GM23338 (cell line): ENCODE measurements around the gene NUMBL. TPM values are rescaled to one million over a fixed set of nuclear protein-coding genes. Genes with fewer than 3 reads are reported as not detected.

Experiments
- ATAC-seq: fragments of 200-7000 bp; cut with Tn5 transposase; 3 replicates; pipeline ENCODE4 v1.9.1; 2020
- DNase-seq: peaks from one replicate; pipeline ENCODE4 v3.0.0-alpha.2; 2015; ENCODE audit warnings: low spot score
- H2AFZ ChIP-seq: fragments of 200-600 bp; sonication (generic); 2 replicates; pipeline ENCODE4 v1.8.0; 2016; ENCODE audit warnings: antibody characterized with exemption, mild to moderate bottlenecking, moderate library complexity
- H3F3A ChIP-seq: fragments of 200-600 bp; sonication (generic); replicated peaks from 2 replicates; pipeline ENCODE4 v1.8.0; 2017; ENCODE audit warnings: antibody characterized with exemption, mixed run types, low read depth
- H3K27ac ChIP-seq: fragments of 200-600 bp; sonication (generic); 2 replicates; pipeline ENCODE4 v1.6.1; 2016; ENCODE audit warnings: low read depth
- H3K27me3 ChIP-seq: fragments of 200-600 bp; sonication (generic); 2 replicates; pipeline ENCODE4 v1.8.0; 2016; ENCODE audit warnings: mild to moderate bottlenecking, mixed run types, moderate library complexity; ENCODE audit not compliant: insufficient read depth
- H3K36me3 ChIP-seq: fragments of 200-600 bp; sonication (generic); 2 replicates; pipeline ENCODE4 v1.8.0; 2016; ENCODE audit warnings: mild to moderate bottlenecking; ENCODE audit not compliant: insufficient read depth
- H3K4me1 ChIP-seq: fragments of 200-600 bp; sonication (generic); 2 replicates; pipeline ENCODE4 v1.8.0; 2016; ENCODE audit warnings: mild to moderate bottlenecking, moderate library complexity; ENCODE audit not compliant: insufficient read depth
- H3K4me2 ChIP-seq: fragments of 200-600 bp; sonication (generic); 2 replicates; pipeline ENCODE4 v1.7.1; 2017; ENCODE audit warnings: mixed run types
- H3K4me3 ChIP-seq: fragments of 200-600 bp; sonication (generic); 2 replicates; pipeline ENCODE4 v1.6.1; 2016; ENCODE audit warnings: mixed run types
- H3K79me2 ChIP-seq: fragments of 200-600 bp; sonication (generic); replicated peaks from 2 replicates; pipeline ENCODE4 v1.8.0; 2017; ENCODE audit warnings: mild to moderate bottlenecking; ENCODE audit not compliant: insufficient read depth
- H3K9me2 ChIP-seq: fragments of 200-600 bp; sonication (generic); 2 replicates; pipeline ENCODE4 v1.8.0; 2017; ENCODE audit not compliant: insufficient read depth
- H4K20me1 ChIP-seq: fragments of 200-600 bp; sonication (generic); replicated peaks from 2 replicates; pipeline ENCODE4 v1.8.0; 2017; ENCODE audit warnings: mild to moderate bottlenecking; ENCODE audit not compliant: insufficient read depth
- H3K27ac Mint-ChIP-seq: 2 replicates; pipeline ENCODE4 v1.8.0; 2020; ENCODE audit warnings: inconsistent platforms, mild to moderate bottlenecking, moderate library complexity, mixed read lengths
- H3K27me3 Mint-ChIP-seq: 3 replicates; pipeline ENCODE4 v1.8.0; 2022; ENCODE audit warnings: low read depth, mild to moderate bottlenecking, moderate library complexity, mixed read lengths, inconsistent platforms; ENCODE audit not compliant: insufficient read depth, poor library complexity
- H3K36me3 Mint-ChIP-seq: 3 replicates; pipeline ENCODE4 v1.8.0; 2021; ENCODE audit warnings: low read depth, mild to moderate bottlenecking, inconsistent platforms, moderate library complexity, mixed read lengths
- H3K4me1 Mint-ChIP-seq: 3 replicates; pipeline ENCODE4 v1.8.0; 2020; ENCODE audit warnings: mild to moderate bottlenecking, inconsistent platforms, mixed read lengths
- H3K4me3 Mint-ChIP-seq: 3 replicates; pipeline ENCODE4 v1.8.0; 2021; ENCODE audit warnings: moderate library complexity, mild to moderate bottlenecking, inconsistent platforms, mixed read lengths
- H3K9me3 Mint-ChIP-seq: 3 replicates; pipeline ENCODE4 v1.8.0; 2020; ENCODE audit warnings: moderate library complexity, mild to moderate bottlenecking, inconsistent platforms, mixed read lengths
- CREB1 ChIP-seq: fragments of 250-450 bp; sonication (Bioruptor Pico); IDR thresholded peaks from 2 replicates; pipeline ENCODE4 v1.5.0; 2020; ENCODE audit warnings: low read depth, mild to moderate bottlenecking, moderate library complexity
- ETS1 ChIP-seq: IDR thresholded peaks from 2 replicates; pipeline ENCODE4 v1.6.1; 2016; ENCODE audit warnings: antibody characterized with exemption
- EZH2 ChIP-seq: fragments of 200-600 bp; sonication (generic); IDR thresholded peaks from one replicate; pipeline ENCODE4 v1.8.0; 2017; ENCODE audit warnings: antibody characterized with exemption, mild to moderate bottlenecking, low read depth; ENCODE audit not compliant: unreplicated experiment
- EZH2phosphoT487 ChIP-seq: fragments of 200-600 bp; sonication (generic); IDR thresholded peaks from one replicate; pipeline ENCODE4 v1.8.1; 2018; ENCODE audit warnings: antibody characterized with exemption; ENCODE audit not compliant: unreplicated experiment
- JUNB ChIP-seq: IDR thresholded peaks from one replicate; pipeline ENCODE4 v1.6.1; 2016; ENCODE audit warnings: antibody characterized with exemption; ENCODE audit not compliant: unreplicated experiment
- NANOG ChIP-seq: IDR thresholded peaks from 2 replicates; pipeline ENCODE4 v1.6.1; 2016; ENCODE audit warnings: antibody characterized with exemption, borderline replicate concordance
- POLR2AphosphoS5 ChIP-seq: IDR thresholded peaks from 2 replicates; pipeline ENCODE4 v1.6.1; 2016; ENCODE audit warnings: antibody characterized with exemption, low read depth
- REST ChIP-seq: IDR thresholded peaks from one replicate; pipeline ENCODE4 v1.6.1; 2018; ENCODE audit warnings: antibody characterized with exemption; ENCODE audit not compliant: unreplicated experiment
- STAT1 ChIP-seq: IDR thresholded peaks from one replicate; pipeline ENCODE4 v1.6.1; 2016; ENCODE audit warnings: antibody characterized with exemption; ENCODE audit not compliant: unreplicated experiment
- ZNF114 ChIP-seq: fragments of 250-450 bp; sonication (Bioruptor Pico); IDR thresholded peaks from 2 replicates; pipeline ENCODE4 v1.5.0; 2020; ENCODE audit warnings: mild to moderate bottlenecking, moderate library complexity
- ZNF462 ChIP-seq: fragments of 250-450 bp; sonication (Bioruptor Pico); IDR thresholded peaks from 2 replicates; pipeline ENCODE4 v1.5.0; 2020; ENCODE audit warnings: mild to moderate bottlenecking, moderate library complexity
- polyA plus RNA-seq: library from polyadenylated mRNA; unstranded; fragments of >200 nt; fragmentation: Nextera tagmentation; extraction: Ambion mirVana; gene quantifications from 2 replicates; pipeline ENCODE4 v1.2.1, GENCODE V29; 2016
- total RNA-seq: library from RNA; depleted of rRNA; stranded (reverse); fragments of >200 nt; shearing (Covaris generic); gene quantifications from 2 replicates; pipeline ENCODE4 v1.2.3, GENCODE V29; 2014

The NUMBL gene
- total and polyA plus RNA-seq, 2 experiments from 2014 or later, result 8.5 to 28.5 TPM

- Histone ChIP-seq H3K36me3 (no peaks in the 10 kb centered on the region), H3K9me2 (no peaks in the 10 kb centered on the region), H3K4me3 (no peak overlapping the region), H2AFZ (0 out of 2 replicates have a peak overlapping the region, but pooled peaks have one; percentile 47), H3K4me2 (no peak overlapping the region), H3K27me3 (no peaks in the 10 kb centered on the region), H3K79me2 (no peaks in the 10 kb centered on the region), H4K20me1 (no peaks in the 10 kb centered on the region), H3K27ac (no peak overlapping the region), H3F3A (no peaks in the 10 kb centered on the region), H3K4me1 (peaks cover 5% of the 10 kb centered on the region; the same call in 1 of the 2 replicates)
- Mint-ChIP-seq H3K4me3 (no peak overlapping the region), H3K4me1 (peaks cover 4% of the 10 kb centered on the region; the same call in 2 of the 3 replicates), H3K27ac (no peak overlapping the region), H3K9me3 (no peaks in the 10 kb centered on the region), H3K27me3 (peaks cover 9% of the 10 kb centered on the region), H3K36me3 (no peaks in the 10 kb centered on the region)
- no peak for ATAC-seq
- TF ChIP-seq EZH2, result no peak
- TF ChIP-seq JUNB, result no peak
- TF ChIP-seq NANOG, result no peak
- TF ChIP-seq REST, result no peak
- no peak for TF ChIP-seq ZNF114 (CRISPR knock-in tag)
- no peak for TF ChIP-seq ZNF462 (CRISPR knock-in tag)
- TF ChIP-seq ETS1, result no peak
- no peak for TF ChIP-seq STAT1
- no peak for TF ChIP-seq EZH2phosphoT487
- TF ChIP-seq CREB1 (CRISPR knock-in tag), result no peak
- TF ChIP-seq POLR2AphosphoS5, result no peak
- DNase-seq, result no peak
Observed at GRCh38 chr19:40659116-40659515, 31.3 kb downstream of the NUMBL start.
